DND-41 (cell line): ENCODE measurements around the gene CHID1.

Source experiments
- EZH2 ChIP-seq: IDR thresholded peaks from 3 replicates; pipeline ENCODE4 v1.6.1; 2012; ENCODE audit warnings: borderline replicate concordance, low read depth, mild to moderate bottlenecking, moderate library complexity, low read length, inconsistent platforms; ENCODE audit not compliant: severe bottlenecking
- TF ChIP-seq, protein P1 (sequence below): IDR thresholded peaks from 2 replicates; pipeline ENCODE4 v1.5.1; 2012; ENCODE audit warnings: borderline replicate concordance, low read length, moderate library complexity, mild to moderate bottlenecking; ENCODE audit not compliant: poor library complexity, severe bottlenecking; ENCODE audit errors: extremely low read depth

DNA sequence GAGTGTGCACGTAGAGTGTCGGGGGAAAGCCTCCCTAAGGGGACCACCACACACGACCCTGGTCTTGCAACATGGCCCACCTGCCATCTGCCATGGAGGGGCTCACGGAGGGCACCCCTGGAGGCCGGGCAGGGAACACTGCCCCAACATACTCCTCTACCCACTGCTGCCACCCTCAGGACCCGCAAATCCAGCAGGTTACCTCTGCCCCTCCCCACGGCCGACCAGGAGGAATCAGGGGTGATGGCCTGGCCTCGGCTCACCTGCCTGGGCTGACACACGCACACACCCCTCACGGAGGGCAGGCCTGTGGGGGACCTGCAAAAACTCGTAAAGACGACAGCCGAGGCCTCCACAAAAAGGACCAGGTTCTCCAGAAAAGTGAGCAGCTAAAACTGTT, 30.2 kb downstream of the CHID1 start:
- TF ChIP-seq, protein P1, sequence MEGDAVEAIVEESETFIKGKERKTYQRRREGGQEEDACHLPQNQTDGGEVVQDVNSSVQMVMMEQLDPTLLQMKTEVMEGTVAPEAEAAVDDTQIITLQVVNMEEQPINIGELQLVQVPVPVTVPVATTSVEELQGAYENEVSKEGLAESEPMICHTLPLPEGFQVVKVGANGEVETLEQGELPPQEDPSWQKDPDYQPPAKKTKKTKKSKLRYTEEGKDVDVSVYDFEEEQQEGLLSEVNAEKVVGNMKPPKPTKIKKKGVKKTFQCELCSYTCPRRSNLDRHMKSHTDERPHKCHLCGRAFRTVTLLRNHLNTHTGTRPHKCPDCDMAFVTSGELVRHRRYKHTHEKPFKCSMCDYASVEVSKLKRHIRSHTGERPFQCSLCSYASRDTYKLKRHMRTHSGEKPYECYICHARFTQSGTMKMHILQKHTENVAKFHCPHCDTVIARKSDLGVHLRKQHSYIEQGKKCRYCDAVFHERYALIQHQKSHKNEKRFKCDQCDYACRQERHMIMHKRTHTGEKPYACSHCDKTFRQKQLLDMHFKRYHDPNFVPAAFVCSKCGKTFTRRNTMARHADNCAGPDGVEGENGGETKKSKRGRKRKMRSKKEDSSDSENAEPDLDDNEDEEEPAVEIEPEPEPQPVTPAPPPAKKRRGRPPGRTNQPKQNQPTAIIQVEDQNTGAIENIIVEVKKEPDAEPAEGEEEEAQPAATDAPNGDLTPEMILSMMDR = no peak
- TF ChIP-seq EZH2 = no peak
